ENCODE measurements around the gene MTFP1.

GRCh38 chr22:30420347-30421125, 5.0 kb upstream of the MTFP1 start:
- TF ChIP-seq, protein P1, sequence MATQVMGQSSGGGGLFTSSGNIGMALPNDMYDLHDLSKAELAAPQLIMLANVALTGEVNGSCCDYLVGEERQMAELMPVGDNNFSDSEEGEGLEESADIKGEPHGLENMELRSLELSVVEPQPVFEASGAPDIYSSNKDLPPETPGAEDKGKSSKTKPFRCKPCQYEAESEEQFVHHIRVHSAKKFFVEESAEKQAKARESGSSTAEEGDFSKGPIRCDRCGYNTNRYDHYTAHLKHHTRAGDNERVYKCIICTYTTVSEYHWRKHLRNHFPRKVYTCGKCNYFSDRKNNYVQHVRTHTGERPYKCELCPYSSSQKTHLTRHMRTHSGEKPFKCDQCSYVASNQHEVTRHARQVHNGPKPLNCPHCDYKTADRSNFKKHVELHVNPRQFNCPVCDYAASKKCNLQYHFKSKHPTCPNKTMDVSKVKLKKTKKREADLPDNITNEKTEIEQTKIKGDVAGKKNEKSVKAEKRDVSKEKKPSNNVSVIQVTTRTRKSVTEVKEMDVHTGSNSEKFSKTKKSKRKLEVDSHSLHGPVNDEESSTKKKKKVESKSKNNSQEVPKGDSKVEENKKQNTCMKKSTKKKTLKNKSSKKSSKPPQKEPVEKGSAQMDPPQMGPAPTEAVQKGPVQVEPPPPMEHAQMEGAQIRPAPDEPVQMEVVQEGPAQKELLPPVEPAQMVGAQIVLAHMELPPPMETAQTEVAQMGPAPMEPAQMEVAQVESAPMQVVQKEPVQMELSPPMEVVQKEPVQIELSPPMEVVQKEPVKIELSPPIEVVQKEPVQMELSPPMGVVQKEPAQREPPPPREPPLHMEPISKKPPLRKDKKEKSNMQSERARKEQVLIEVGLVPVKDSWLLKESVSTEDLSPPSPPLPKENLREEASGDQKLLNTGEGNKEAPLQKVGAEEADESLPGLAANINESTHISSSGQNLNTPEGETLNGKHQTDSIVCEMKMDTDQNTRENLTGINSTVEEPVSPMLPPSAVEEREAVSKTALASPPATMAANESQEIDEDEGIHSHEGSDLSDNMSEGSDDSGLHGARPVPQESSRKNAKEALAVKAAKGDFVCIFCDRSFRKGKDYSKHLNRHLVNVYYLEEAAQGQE (IDR thresholded peaks at IDR 0.05; ENCODE audit: insufficient read depth in 1 of 2, low read depth in 2 of 2, low read length in 2 of 2) = no peak
- no peak for TF ChIP-seq TAF1 (IDR thresholded peaks at IDR 0.05; ENCODE audit: borderline replicate concordance, insufficient read depth, low read length)
- TF ChIP-seq POLR2AphosphoS5 (IDR thresholded peaks at IDR 0.05; ENCODE audit: low read depth, low read length) = no peak
- no peak for TF ChIP-seq SIN3A (IDR thresholded peaks at IDR 0.05; ENCODE audit: borderline replicate concordance, insufficient read depth, low read length)
- no peak for TF ChIP-seq FOXP2 (optimal IDR thresholded peaks at IDR 0.05; ENCODE audit: borderline replicate concordance, extremely low read depth, extremely low read length, insufficient read depth)

All from PFSK-1 (cell line).